Liver (tissue), 9 donors: ENCODE results near the gene NSMF. TPM values are rescaled to one million over a fixed set of nuclear protein-coding genes. Genes with fewer than 3 reads are reported as not detected.

Experiments used
- DNase-seq: peaks from one replicate; pipeline ENCODE4 v3.0.0-alpha.2; 2017; ENCODE audit warnings: low spot score
- H3K27ac ChIP-seq, 2 donors: one replicate each; pipeline ENCODE4 v1.7.0; 2013; ENCODE audit warnings: inconsistent platforms in 2 of 2, low read length in 2 of 2, control low read depth in 1 of 2, low read depth in 1 of 2, mild to moderate bottlenecking in 1 of 2
- H3K27me3 ChIP-seq, 4 donors: one replicate each; pipeline versions ENCODE4 v1.6.1 to v1.7.0; 2013; ENCODE audit warnings: low read length in 3 of 4, inconsistent platforms in 1 of 4, mild to moderate bottlenecking in 1 of 4, moderate library complexity in 1 of 4; ENCODE audit not compliant: control insufficient read depth in 4 of 4, insufficient read depth in 4 of 4
- H3K36me3 ChIP-seq, 4 donors: one replicate each; pipeline versions ENCODE4 v1.6.1 to v1.7.0; 2013; ENCODE audit warnings: low read length in 3 of 4, mild to moderate bottlenecking in 3 of 4, low read depth in 1 of 4, moderate library complexity in 1 of 4; ENCODE audit not compliant: control insufficient read depth in 4 of 4, insufficient read depth in 3 of 4
- H3K4me1 ChIP-seq, 4 donors: one replicate each; pipeline versions ENCODE4 v1.6.1 to v1.7.0; 2013; ENCODE audit warnings: low read length in 3 of 4, mild to moderate bottlenecking in 3 of 4, moderate library complexity in 1 of 4; ENCODE audit not compliant: control insufficient read depth in 4 of 4, insufficient read depth in 4 of 4
- H3K4me3 ChIP-seq, 3 donors: one replicate each; pipeline versions ENCODE4 v1.6.1 to v1.7.0; 2013; ENCODE audit warnings: low read length in 3 of 3, control low read depth in 1 of 3, low read depth in 1 of 3, mild to moderate bottlenecking in 1 of 3
- H3K9ac ChIP-seq, 2 donors: one replicate each; pipeline ENCODE4 v1.7.0; 2013; ENCODE audit warnings: low read length in 2 of 2, mild to moderate bottlenecking in 2 of 2, moderate library complexity in 2 of 2, control low read depth in 1 of 2, low read depth in 1 of 2
- H3K9me3 ChIP-seq, 4 donors: one replicate each; pipeline versions ENCODE4 v1.6.1 to v1.7.0; 2013; ENCODE audit warnings: low read length in 3 of 4; ENCODE audit not compliant: control insufficient read depth in 4 of 4
- ATF3 ChIP-seq: IDR thresholded peaks from 2 replicates; pipeline ENCODE4 v1.6.1; 2016; ENCODE audit warnings: antibody characterized with exemption
- CTCF ChIP-seq: fragments of 150-350 bp; IDR thresholded peaks from 2 replicates; pipeline ENCODE4 v1.5.1; 2017; ENCODE audit warnings: improper control_type of control experiment, low read depth, low read length; ENCODE audit not compliant: missing input control
- EGR1 ChIP-seq, 2 donors: IDR thresholded peaks; 2 replicates each; pipeline ENCODE4 v1.6.1; 2016 to 2018; ENCODE audit warnings: antibody characterized with exemption in 2 of 2, low read depth in 2 of 2
- FOXA1 ChIP-seq: IDR thresholded peaks from 2 replicates; pipeline ENCODE4 v1.6.1; 2016; ENCODE audit warnings: antibody characterized with exemption
- FOXA2 ChIP-seq: IDR thresholded peaks from 2 replicates; pipeline ENCODE4 v1.6.1; 2016; ENCODE audit warnings: antibody characterized with exemption
- GABPA ChIP-seq, 2 donors: IDR thresholded peaks in 1 of 2; conservative IDR thresholded peaks in 1 of 2; 2 replicates each; pipeline ENCODE4 v1.6.1; 2016; ENCODE audit warnings: antibody characterized with exemption in 2 of 2, mild to moderate bottlenecking in 1 of 2, moderate library complexity in 1 of 2
- HNF4A ChIP-seq, 2 donors: conservative IDR thresholded peaks; 2 replicates each; pipeline ENCODE4 v1.6.1; 2016; ENCODE audit warnings: antibody characterized with exemption in 2 of 2, mild to moderate bottlenecking in 2 of 2
- HNF4G ChIP-seq: IDR thresholded peaks from 2 replicates; pipeline ENCODE4 v1.6.1; 2016; ENCODE audit warnings: antibody characterized with exemption
- JUND ChIP-seq, 2 donors: IDR thresholded peaks; 2 replicates each; pipeline ENCODE4 v1.6.1; 2016; ENCODE audit warnings: antibody characterized with exemption in 2 of 2
- MAX ChIP-seq: IDR thresholded peaks from 2 replicates; pipeline ENCODE4 v1.6.1; 2016; ENCODE audit warnings: antibody characterized with exemption
- NR2F2 ChIP-seq: IDR thresholded peaks from 2 replicates; pipeline ENCODE4 v1.6.1; 2016; ENCODE audit warnings: antibody characterized with exemption
- RAD21 ChIP-seq, 2 donors: IDR thresholded peaks; 2 replicates each; pipeline ENCODE4 v1.6.1; 2016; ENCODE audit warnings: antibody characterized with exemption in 2 of 2, mild to moderate bottlenecking in 2 of 2
- REST ChIP-seq: IDR thresholded peaks from 2 replicates; pipeline ENCODE4 v1.6.1; 2016; ENCODE audit warnings: antibody characterized with exemption, mild to moderate bottlenecking
- RXRA ChIP-seq, 2 donors: IDR thresholded peaks; 2 replicates each; pipeline ENCODE4 v1.6.1; 2017 to 2018; ENCODE audit warnings: antibody characterized with exemption in 2 of 2, mild to moderate bottlenecking in 1 of 2
- SP1 ChIP-seq: IDR thresholded peaks from 2 replicates; pipeline ENCODE4 v1.6.1; 2018; ENCODE audit warnings: antibody characterized with exemption, mild to moderate bottlenecking
- TAF1 ChIP-seq: conservative IDR thresholded peaks from 2 replicates; pipeline ENCODE4 v1.6.1; 2016; ENCODE audit warnings: antibody characterized with exemption, mild to moderate bottlenecking
- YY1 ChIP-seq: IDR thresholded peaks from 2 replicates; pipeline ENCODE4 v1.6.1; 2016; ENCODE audit warnings: antibody characterized with exemption, mild to moderate bottlenecking
- ZBTB33 ChIP-seq: IDR thresholded peaks from 2 replicates; pipeline ENCODE4 v1.6.1; 2016; ENCODE audit warnings: antibody characterized with exemption
- WGBS: extraction: QIAGEN DNeasy Blood & Tissue Kit; methylation state at CpG from one replicate; pipeline ENCODE4 v1.1.7; 2013; 5-methylcytosine and 5-hydroxymethylcytosine counted together
- polyA plus RNA-seq, 2 donors: library from polyadenylated mRNA; stranded (reverse) in 1 of 2; unstranded in 1 of 2; fragments of 200-250 nt in 1 of 2; fragments of >200 nt in 1 of 2; fragmentation: Nextera tagmentation in 1 of 2; extraction: Ambion mirVana in 1 of 2; gene quantifications; one replicate each; pipeline versions ENCODE4 v1.2.1 to v1.2.3, GENCODE V29; 2013 to 2015
- total RNA-seq, 2 donors: library from RNA; depleted of rRNA; stranded (reverse); fragments of >200 nt; gene quantifications; one replicate each; pipeline ENCODE4 v1.2.3, GENCODE V29; 2014
- donor health status: healthy.
- donor health status: healthy.
- donor health status: healthy.
- donor health status: healthy.
- donor health status: healthy.

NSMF gene
- total and polyA plus RNA-seq, 4 donors = 1.7 to 13.5 (median 8.7) TPM

- TF ChIP-seq JUND (IDR thresholded peaks at IDR 0.05) (no peak), EGR1 (IDR thresholded peaks at IDR 0.05; ENCODE audit: low read depth in 2 of 2) (no peak), MAX (no peak)
Observed at GRCh38 chr9:137455359-137455991, 3.7 kb downstream of the NSMF start (continued).

GRCh38 chr9:137454597-137455358, 4.4 kb downstream of the NSMF start:
- Histone ChIP-seq H3K4me3 (peak overlapping the region; percentile 2 to 58 (median 25)), H3K27ac (peak overlapping the region; percentile 90 to 92), H3K9me3 (no peaks in the 10 kb centered on the region), H3K4me1 (peaks cover 24 to 53% (median 38%) of the 10 kb centered on the region in 4 donors), H3K36me3 (peaks cover 0 to 4% (median 1%) of the 10 kb centered on the region in 4 donors), H3K9ac (peak overlapping the region; percentile 35 to 74), H3K27me3 (no peaks in the 10 kb centered on the region)
- no peak for DNase-seq
- TF ChIP-seq RAD21 (IDR thresholded peaks at IDR 0.05) = no peak
- TF ChIP-seq JUND (IDR thresholded peaks at IDR 0.05) = no peak
- no peak for TF ChIP-seq HNF4G
- no peak for TF ChIP-seq EGR1 (IDR thresholded peaks at IDR 0.05; ENCODE audit: low read depth in 2 of 2)
- TF ChIP-seq YY1 = peak; percentile 24
- no peak for TF ChIP-seq MAX
- TF ChIP-seq FOXA2 = no peak
- TF ChIP-seq TAF1 = no peak
- TF ChIP-seq ATF3 = no peak
- peak in 1 of 2 donors; percentile 6 for TF ChIP-seq GABPA (IDR thresholded peaks at IDR 0.05 in 1 of 2, conservative IDR thresholded peaks at IDR 0.05 in 1 of 2)
- TF ChIP-seq REST = peak; percentile 27
- TF ChIP-seq ZBTB33 = no peak
- TF ChIP-seq NR2F2 = no peak
- peak; percentile 65 to 67 for TF ChIP-seq RXRA (IDR thresholded peaks at IDR 0.05)
- TF ChIP-seq SP1 = peak; percentile 82
- no peak for TF ChIP-seq FOXA1
- no peak for TF ChIP-seq CTCF
- peak; percentile 79 to 81 for TF ChIP-seq HNF4A (conservative IDR thresholded peaks at IDR 0.05)
- WGBS = 43% methylated on average over 30 of the region's 30 CpGs
